ENCODE data around the gene ACSBG1. TPM values are rescaled to one million over a fixed set of nuclear protein-coding genes. Genes with fewer than 3 reads are reported as not detected.

Gene ACSBG1
- total and polyA plus RNA-seq, 2 of the 8 experiments (the other 6 are each of a cell fraction or from before 2014, with no cell fraction given), result 5.4 to 7.1 TPM

DNA sequence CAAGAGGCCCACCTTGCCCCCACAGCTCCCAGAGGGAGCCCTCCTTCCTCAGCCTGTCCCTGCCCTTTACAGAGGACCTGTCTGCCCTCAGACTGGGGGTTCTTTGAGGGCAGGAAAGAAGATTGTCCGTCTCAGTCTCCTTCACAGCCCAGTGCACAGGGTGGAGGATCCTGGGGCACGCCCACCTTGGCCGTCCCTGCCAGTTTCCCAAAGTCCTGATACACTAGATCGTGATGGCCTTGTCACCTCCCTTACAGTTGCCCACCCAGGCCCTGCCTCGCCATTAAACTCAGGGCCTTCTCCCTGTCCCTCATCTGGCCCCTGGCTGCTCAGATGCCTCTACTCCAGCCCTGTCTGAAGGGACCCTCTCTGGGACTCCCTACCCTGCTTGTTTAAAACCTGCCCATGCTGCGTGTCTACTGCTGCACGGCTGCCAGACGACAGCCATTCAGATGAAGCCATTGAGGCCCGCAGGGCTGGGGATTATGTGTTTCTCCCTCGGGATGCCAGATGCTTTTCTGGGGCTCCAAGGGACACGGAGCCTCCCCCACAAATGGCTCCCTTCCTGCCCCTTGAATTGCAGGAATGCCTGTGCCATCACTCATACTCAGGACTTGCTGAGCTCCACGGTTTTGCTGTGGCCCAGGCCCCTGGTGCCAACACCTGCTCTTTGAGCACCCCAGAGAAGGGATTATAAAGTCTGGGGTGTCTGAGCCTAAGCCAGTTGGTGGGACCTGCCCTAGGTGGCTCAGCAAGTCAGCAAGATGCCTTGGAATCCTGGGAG lies 27.8 kb downstream of the ACSBG1 start:
- 82% methylated on average over 12 of the region's 12 CpGs; no CpG with 5 or more reads in 1 of the 2 experiments for WGBS, 2 experiments (ENCODE audit: extremely low coverage in 1 of 2, insufficient coverage in 1 of 2, insufficient read length in 1 of 2, insufficient replicate concordance in 2 of 2, low coverage in 1 of 2, low lambda C conversion rate in 2 of 2, missing lambda C conversion rate in 1 of 2)
- Histone ChIP-seq H3K23ac (ENCODE audit: insufficient read length) (no peak overlapping the region), H3K27me3 (replicated peaks in 1 of 4; ENCODE audit: control insufficient read depth in 3 of 4, extremely low read depth in 1 of 4, insufficient read depth in 3 of 4, low read length in 3 of 4) (no peaks in the 10 kb centered on the region), H3K27ac (ENCODE audit: low read depth, low read length) (no peak overlapping the region), H4K20me1 (replicated peaks in 1 of 2; ENCODE audit: control insufficient read depth in 1 of 2, insufficient read depth in 2 of 2, low read length in 2 of 2) (no peaks in the 10 kb centered on the region), H3K79me1 (ENCODE audit: low read depth, low read length) (no peaks in the 10 kb centered on the region; the same call in 1 of the 2 replicates), H3K56ac (replicated peaks; ENCODE audit: insufficient read length, low read depth, low read length) (no peak overlapping the region), H2BK5ac (ENCODE audit: low read depth, low read length) (no peak overlapping the region), H3K4ac (replicated peaks; ENCODE audit: insufficient read length, low read depth, low read length) (no peak overlapping the region), H3K4me3 (ENCODE audit: extremely low read depth in 1 of 4, insufficient read depth in 2 of 4, low read depth in 3 of 4, low read length in 4 of 4) (no peak overlapping the region), H3K9me3 (ENCODE audit: insufficient read depth in 2 of 2, low read depth in 1 of 2, low read length in 1 of 2) (no peaks in the 10 kb centered on the region), H3K18ac (ENCODE audit: extremely low read depth, low read length) (no peak overlapping the region), H2BK20ac (ENCODE audit: low read length) (no peak overlapping the region), H3K36me3 (ENCODE audit: control insufficient read depth in 2 of 4, insufficient read depth in 4 of 4, low read length in 3 of 4) (no peaks in the 10 kb centered on the region), H2BK12ac (ENCODE audit: low read depth, low read length) (no peak overlapping the region), H3K4me2 (ENCODE audit: insufficient read depth in 1 of 2, low read depth in 2 of 2, low read length in 2 of 2) (no peak overlapping the region), H2AK5ac (ENCODE audit: low read depth, low read length) (no peak overlapping the region), H4K5ac (ENCODE audit: insufficient read length, low read depth, low read length) (no peak overlapping the region), H3K9ac (replicated peaks in 1 of 4; ENCODE audit: extremely low read depth in 1 of 4, low read depth in 3 of 4, low read length in 3 of 4) (no peak overlapping the region; a peak in 1 of 7 replicates), H3K4me1 (replicated peaks in 1 of 4; ENCODE audit: control insufficient read depth in 3 of 4, insufficient read depth in 4 of 4, low read length in 3 of 4) (no peaks in the 10 kb centered on the region; a peak in 1 of 7 replicates), H3K14ac (ENCODE audit: insufficient read length) (no peak overlapping the region), H2AFZ (ENCODE audit: low read length) (no peak overlapping the region), H4K8ac (ENCODE audit: extremely low read depth, insufficient read depth, low read length) (no peak overlapping the region), H2BK15ac (ENCODE audit: low read length) (no peak overlapping the region), H4K91ac (replicated peaks; ENCODE audit: insufficient read length, low read length) (no peak overlapping the region), H2BK120ac (replicated peaks; ENCODE audit: low read depth, low read length) (no peak overlapping the region), H3K23me2 (ENCODE audit: low read depth, low read length) (no peaks in the 10 kb centered on the region), H3K79me2 (ENCODE audit: control insufficient read depth in 1 of 2, insufficient read depth in 2 of 2, low read length in 2 of 2) (no peaks in the 10 kb centered on the region)
- no peak for FAIRE-seq
- POLR2A ChIA-PET (ENCODE audit: partially characterized antibody), result interaction anchor here (0.8 to 0.9 kb wide), 2 partner anchors 22 to 29 kb away, joined by 3 read pairs; no protein-coding TSS in a partner anchor
- CTCF ChIA-PET (ENCODE audit: partially characterized antibody), result interaction anchor here (1.3 to 8.1 kb wide), 8 partner anchors 11 to 102 kb away, joined by 3 to 89 read pairs (median 8); partner anchors contain the start of gene ACSBG1
- TF ChIP-seq NANOG (IDR thresholded peaks at IDR 0.05; ENCODE audit: insufficient read depth, low read depth, low read length, poor library complexity, severe bottlenecking), result no peak
- TF ChIP-seq SIRT6 (IDR thresholded peaks at IDR 0.05; ENCODE audit: low read length), result no peak
- TF ChIP-seq CEBPB (IDR thresholded peaks at IDR 0.05; ENCODE audit: low read depth, low read length), result no peak
- peak in 1 of 2 experiments; percentile 42 for DNase-seq (ENCODE audit: low read depth in 1 of 2, low spot score in 2 of 2)

All from H1 (cell line).